ENCODE results near the gene SLC4A8.

- TF ChIP-seq CTCF (IDR thresholded peaks at IDR 0.05) = no peak
- TF ChIP-seq POLR2AphosphoS5 (IDR thresholded peaks at IDR 0.05) = no peak
Observed at GRCh38 chr12:51386351-51386750, 38.3 kb upstream of the SLC4A8 start.
